Measurements from ENCODE around the gene CCDC12.

The CCDC12 gene

GRCh38 chr3:46995901-46996562, 19.5 kb upstream of the CCDC12 start:
- no peak for DNase-seq (ENCODE audit: low read depth)

- no peak for DNase-seq (ENCODE audit: low read depth)
Observed at GRCh38 chr3:46994801-46995731, 18.5 kb upstream of the CCDC12 start.

- DNase-seq (ENCODE audit: low read depth): no peak
Observed at GRCh38 chr3:46993986-46994385, 17.4 kb upstream of the CCDC12 start.

GRCh38 chr3:46993292-46993691, 16.7 kb upstream of the CCDC12 start:
- DNase-seq (ENCODE audit: low read depth): no peak

GRCh38 chr3:46992231-46992630, 15.7 kb upstream of the CCDC12 start:
- DNase-seq (ENCODE audit: low read depth): no peak

- no peak for DNase-seq (ENCODE audit: low read depth)
Observed at GRCh38 chr3:46991406-46992165, 15.0 kb upstream of the CCDC12 start.

GRCh38 chr3:46990573-46991374, 14.2 kb upstream of the CCDC12 start:
- no peak for DNase-seq (ENCODE audit: low read depth)

GRCh38 chr3:46989146-46989810, 12.7 kb upstream of the CCDC12 start:
- DNase-seq (ENCODE audit: low read depth): no peak

- no peak for DNase-seq (ENCODE audit: low read depth)
Observed at GRCh38 chr3:46988616-46989015, 12.1 kb upstream of the CCDC12 start.

- DNase-seq (ENCODE audit: low read depth): peak; percentile 70
Observed at GRCh38 chr3:46987743-46988401, 11.3 kb upstream of the CCDC12 start.

- DNase-seq (ENCODE audit: low read depth): no peak
Observed at GRCh38 chr3:46987319-46987742, 10.8 kb upstream of the CCDC12 start.

- no peak for DNase-seq (ENCODE audit: low read depth)
Observed at GRCh38 chr3:46986782-46987310, 10.3 kb upstream of the CCDC12 start.

GRCh38 chr3:46986055-46986730, 9.6 kb upstream of the CCDC12 start:
- DNase-seq (ENCODE audit: low read depth): no peak

- DNase-seq (ENCODE audit: low read depth): no peak
Observed at GRCh38 chr3:46985588-46985987, 9.0 kb upstream of the CCDC12 start.

GRCh38 chr3:46984591-46985459, 8.3 kb upstream of the CCDC12 start:
- DNase-seq (ENCODE audit: low read depth): no peak

GRCh38 chr3:46982546-46982945, 6.0 kb upstream of the CCDC12 start:
- no peak for DNase-seq (ENCODE audit: low read depth)

- no peak for DNase-seq (ENCODE audit: low read depth)
Observed at GRCh38 chr3:46981932-46982471, 5.5 kb upstream of the CCDC12 start.

GRCh38 chr3:46979958-46980497, 3.5 kb upstream of the CCDC12 start:
- DNase-seq (ENCODE audit: low read depth): no peak
